CD14-positive monocyte (primary cell): ENCODE measurements around the gene TSPAN15. TPM values are rescaled to one million over a fixed set of nuclear protein-coding genes. Genes with fewer than 3 reads are reported as not detected.

Source experiments
- DNase-seq, 3 donors: peaks; one replicate each; pipeline ENCODE4 v3.0.0-alpha.2; 2011 to 2022
- H2AFZ ChIP-seq: 2 replicates; pipeline ENCODE4 v1.6.0; 2012; ENCODE audit warnings: mild to moderate bottlenecking, low read depth, low read length, inconsistent platforms; ENCODE audit not compliant: insufficient read depth, poor library complexity, severe bottlenecking
- H3K27ac ChIP-seq, 2 donors: 1 replicate in 1 of 2; 2 replicates in 1 of 2; pipeline ENCODE4 v1.5.1; 2012 to 2013; ENCODE audit warnings: low read length in 2 of 2, control low read depth in 1 of 2, inconsistent platforms in 1 of 2, low read depth in 1 of 2, mild to moderate bottlenecking in 1 of 2
- H3K27me3 ChIP-seq, 2 donors: one replicate each; pipeline versions ENCODE4 v1.6.0 to v1.6.1; 2011 to 2013; ENCODE audit warnings: low read length in 2 of 2; ENCODE audit not compliant: control insufficient read depth in 2 of 2, insufficient read depth in 2 of 2
- H3K36me3 ChIP-seq, 2 donors: replicated peaks in 1 of 2; 1 replicate in 1 of 2; 2 replicates in 1 of 2; pipeline versions ENCODE4 v1.5.1 to v1.6.1; 2012 to 2013; ENCODE audit warnings: low read length in 2 of 2, control low read depth in 1 of 2, inconsistent platforms in 1 of 2, mild to moderate bottlenecking in 1 of 2; ENCODE audit not compliant: insufficient read depth in 2 of 2, control insufficient read depth in 1 of 2
- H3K4me1 ChIP-seq, 2 donors: 1 replicate in 1 of 2; 2 replicates in 1 of 2; pipeline versions ENCODE4 v1.5.1 to v1.6.1; 2012 to 2013; ENCODE audit warnings: low read length in 2 of 2, control low read depth in 1 of 2, inconsistent platforms in 1 of 2, mild to moderate bottlenecking in 1 of 2, moderate library complexity in 1 of 2; ENCODE audit not compliant: insufficient read depth in 2 of 2, control insufficient read depth in 1 of 2
- H3K4me2 ChIP-seq: replicated peaks from 2 replicates; pipeline ENCODE3; 2012; ENCODE audit warnings: low read length, moderate library complexity, mild to moderate bottlenecking; ENCODE audit not compliant: poor library complexity, severe bottlenecking; ENCODE audit errors: extremely low read depth
- H3K4me3 ChIP-seq, 3 experiments: fragments of 200-600 bp in 1 of 3; sonication (generic) in 1 of 3; replicated peaks in 1 of 3; 1 replicate in 2 of 3; 2 replicates in 1 of 3; pipeline ENCODE4 v1.5.1; 2011 to 2013; ENCODE audit warnings: low read length in 3 of 3, mild to moderate bottlenecking in 3 of 3, control low read depth in 2 of 3, low read depth in 2 of 3, inconsistent platforms in 1 of 3, moderate library complexity in 1 of 3
- H3K79me2 ChIP-seq: 2 replicates; pipeline ENCODE4 v1.6.0; 2012; ENCODE audit warnings: mild to moderate bottlenecking, control low read depth, inconsistent platforms, low read length, moderate library complexity; ENCODE audit not compliant: insufficient read depth
- H3K9ac ChIP-seq: 2 replicates; pipeline ENCODE4 v1.6.0; 2017; ENCODE audit warnings: low read length, mild to moderate bottlenecking; ENCODE audit not compliant: insufficient read depth, poor library complexity, severe bottlenecking
- H3K9me3 ChIP-seq, 2 donors: replicated peaks in 1 of 2; 1 replicate in 1 of 2; 2 replicates in 1 of 2; pipeline versions ENCODE4 v1.5.1 to v1.6.1; 2012 to 2013; ENCODE audit warnings: low read length in 2 of 2, control low read depth in 1 of 2; ENCODE audit not compliant: control insufficient read depth in 1 of 2, insufficient read depth in 1 of 2
- H4K20me1 ChIP-seq: 2 replicates; pipeline ENCODE4 v1.6.0; 2012; ENCODE audit warnings: mild to moderate bottlenecking, low read length, control low read depth, moderate library complexity; ENCODE audit not compliant: insufficient read depth
- H3K27ac Mint-ChIP-seq, 7 donors: one replicate each; pipeline ENCODE4 v1.8.0; 2020; ENCODE audit warnings: mild to moderate bottlenecking in 7 of 7, mixed read lengths in 7 of 7, moderate library complexity in 6 of 7, inconsistent platforms in 2 of 7
- H3K27me3 Mint-ChIP-seq, 3 donors: one replicate each; pipeline ENCODE4 v1.8.0; 2021 to 2022; ENCODE audit warnings: low read depth in 3 of 3, mild to moderate bottlenecking in 3 of 3, mixed read lengths in 3 of 3, moderate library complexity in 3 of 3, inconsistent platforms in 1 of 3
- H3K36me3 Mint-ChIP-seq, 2 donors: one replicate each; pipeline ENCODE4 v1.8.0; 2020; ENCODE audit warnings: mixed read lengths in 2 of 2, inconsistent platforms in 1 of 2, mild to moderate bottlenecking in 1 of 2
- H3K4me1 Mint-ChIP-seq: one replicate; pipeline ENCODE4 v1.8.0; 2020; ENCODE audit warnings: mild to moderate bottlenecking, mixed read lengths
- H3K4me3 Mint-ChIP-seq, 2 donors: one replicate each; pipeline ENCODE4 v1.8.0; 2020; ENCODE audit warnings: mild to moderate bottlenecking in 2 of 2, mixed read lengths in 2 of 2, moderate library complexity in 1 of 2
- H3K9me3 Mint-ChIP-seq, 7 donors: one replicate each; pipeline ENCODE4 v1.8.0; 2020 to 2022; ENCODE audit warnings: mixed read lengths in 7 of 7, mild to moderate bottlenecking in 6 of 7, moderate library complexity in 6 of 7, inconsistent platforms in 2 of 7
- WGBS: methylation state at CpG from one replicate; pipeline ENCODE4 v1.1.5; 2013; ENCODE audit warnings: missing lambda C conversion rate; ENCODE audit not compliant: insufficient coverage; 5-methylcytosine and 5-hydroxymethylcytosine counted together
- intact Hi-C, 2 donors: fragments of 100-400 bp; cut with micrococcal nuclease; formaldehyde crosslinking; loops; one replicate each; pipeline versions ENCODE4 v1.15.0 to v1.15.1; 2023
- polyA plus RNA-seq, 3 donors: library from polyadenylated mRNA; depleted of rRNA in 1 of 3; unstranded in 2 of 3; stranded (reverse) in 1 of 3; fragments of 300-500 nt in 2 of 3; fragments of >200 nt in 1 of 3; fragmentation: Illumina TruSeq in 2 of 3; gene quantifications; 1 replicate in 2 of 3; 2 replicates in 1 of 3; pipeline ENCODE4 v1.2.3, GENCODE V29; 2012 to 2021
- TF ChIP-seq, protein P1 (sequence below): fragments of 200-600 bp; IDR thresholded peaks from one replicate; pipeline ENCODE4 v1.8.0; 2022; ENCODE audit warnings: antibody characterized with exemption, mild to moderate bottlenecking

TSPAN15 gene
- polyA plus RNA-seq, 3 donors, result 0.22 to 0.39 TPM; not detected in 1

DNA sequence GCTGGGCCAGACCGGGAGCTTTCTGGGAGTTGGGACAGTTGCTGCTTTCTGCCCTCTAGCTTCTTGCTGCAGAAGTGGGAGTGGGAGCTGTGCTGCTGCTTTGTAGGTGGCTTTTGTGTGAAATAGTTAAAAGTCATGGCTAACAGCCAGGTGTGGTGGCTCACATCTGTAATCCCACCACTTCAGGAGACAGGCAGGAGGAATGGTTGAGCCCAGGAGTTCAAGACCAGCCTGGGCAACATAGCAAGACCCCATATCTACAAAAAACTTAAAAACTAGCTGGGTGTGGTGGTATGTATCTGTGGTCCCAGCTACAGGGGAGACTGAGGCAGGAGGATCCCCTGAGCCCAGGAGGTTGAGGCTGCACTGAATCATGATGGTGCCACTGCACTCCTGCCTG is 48.2 kb upstream of the TSPAN15 start:
- Mint-ChIP-seq H3K9me3 (peaks cover 0 to 2% (median 0%) of the 10 kb centered on the region in 7 donors), H3K4me3 (no peak overlapping the region), H3K36me3 (peaks cover 61 to 66% of the 10 kb centered on the region in 2 donors), H3K4me1 (peaks cover 12% of the 10 kb centered on the region), H3K27me3 (peaks cover 0 to 8% (median 2%) of the 10 kb centered on the region in 3 donors), H3K27ac (peak overlapping the region in 1 of 7 donors; percentile 50)
- no peak overlapping the region for H2AFZ ChIP-seq
- H3K4me3 ChIP-seq, result no peak overlapping the region
- DNase-seq, result no peak
- peaks cover 6 to 7% of the 10 kb centered on the region in 2 donors for H3K4me1 ChIP-seq
- WGBS, result 86% methylated on average over 1 of the region's 1 CpG
- peaks cover 50% of the 10 kb centered on the region for H4K20me1 ChIP-seq
- no peaks in the 10 kb centered on the region for H3K9me3 ChIP-seq
- H3K27ac ChIP-seq, result no peak overlapping the region
- no peaks in the 10 kb centered on the region for H3K79me2 ChIP-seq
- TF ChIP-seq, protein P1, sequence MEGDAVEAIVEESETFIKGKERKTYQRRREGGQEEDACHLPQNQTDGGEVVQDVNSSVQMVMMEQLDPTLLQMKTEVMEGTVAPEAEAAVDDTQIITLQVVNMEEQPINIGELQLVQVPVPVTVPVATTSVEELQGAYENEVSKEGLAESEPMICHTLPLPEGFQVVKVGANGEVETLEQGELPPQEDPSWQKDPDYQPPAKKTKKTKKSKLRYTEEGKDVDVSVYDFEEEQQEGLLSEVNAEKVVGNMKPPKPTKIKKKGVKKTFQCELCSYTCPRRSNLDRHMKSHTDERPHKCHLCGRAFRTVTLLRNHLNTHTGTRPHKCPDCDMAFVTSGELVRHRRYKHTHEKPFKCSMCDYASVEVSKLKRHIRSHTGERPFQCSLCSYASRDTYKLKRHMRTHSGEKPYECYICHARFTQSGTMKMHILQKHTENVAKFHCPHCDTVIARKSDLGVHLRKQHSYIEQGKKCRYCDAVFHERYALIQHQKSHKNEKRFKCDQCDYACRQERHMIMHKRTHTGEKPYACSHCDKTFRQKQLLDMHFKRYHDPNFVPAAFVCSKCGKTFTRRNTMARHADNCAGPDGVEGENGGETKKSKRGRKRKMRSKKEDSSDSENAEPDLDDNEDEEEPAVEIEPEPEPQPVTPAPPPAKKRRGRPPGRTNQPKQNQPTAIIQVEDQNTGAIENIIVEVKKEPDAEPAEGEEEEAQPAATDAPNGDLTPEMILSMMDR, result no peak
- H3K4me2 ChIP-seq, result no peak overlapping the region
- peaks cover 55 to 76% of the 10 kb centered on the region in 2 donors for H3K36me3 ChIP-seq
- intact Hi-C loops, result no loop called here
- H3K9ac ChIP-seq, result no peak overlapping the region
- no peaks in the 10 kb centered on the region for H3K27me3 ChIP-seq

DNA sequence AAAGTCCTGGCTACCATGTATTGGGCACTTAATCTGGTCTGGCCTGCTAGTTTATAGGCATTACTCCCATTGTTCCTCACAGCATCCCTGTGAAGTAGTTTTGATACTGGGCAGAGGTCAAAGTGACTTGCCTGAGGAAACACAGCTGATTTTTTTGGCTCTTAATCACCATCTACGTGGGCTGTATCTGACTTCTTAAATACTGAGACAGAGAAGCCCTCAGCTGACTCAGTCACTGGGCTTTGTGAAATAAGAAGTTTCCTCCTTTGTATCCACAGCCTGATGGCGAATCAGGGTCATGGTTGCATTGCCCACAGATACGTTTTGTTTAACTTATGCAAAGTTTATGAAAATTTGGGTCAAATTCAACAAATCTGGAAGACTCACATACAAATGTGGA is 47.7 kb upstream of the TSPAN15 start:
- H3K36me3 Mint-ChIP-seq, result peaks cover 58 to 62% of the 10 kb centered on the region in 2 donors
- no peaks in the 10 kb centered on the region for H3K9me3 ChIP-seq
- no peak overlapping the region for H3K9ac ChIP-seq
- H3K9me3 Mint-ChIP-seq, result peaks cover 0 to 2% (median 0%) of the 10 kb centered on the region in 7 donors
- H4K20me1 ChIP-seq, result peaks cover 45% of the 10 kb centered on the region
- H3K27me3 Mint-ChIP-seq, result peaks cover 0 to 8% (median 2%) of the 10 kb centered on the region in 3 donors
- DNase-seq, result no peak
- H3K36me3 ChIP-seq, result peaks cover 50 to 71% of the 10 kb centered on the region in 2 donors
- no peak overlapping the region for H2AFZ ChIP-seq
- intact Hi-C loops, result no loop called here
- H3K4me2 ChIP-seq, result no peak overlapping the region
- no peaks in the 10 kb centered on the region for H3K27me3 ChIP-seq
- H3K4me3 Mint-ChIP-seq, result no peak overlapping the region
- no peak overlapping the region for H3K27ac ChIP-seq
- H3K4me3 ChIP-seq, result no peak overlapping the region
- WGBS, result 60% methylated on average over 1 of the region's 3 CpGs
- TF ChIP-seq, protein P1, result no peak
- H3K27ac Mint-ChIP-seq, result no peak overlapping the region
- H3K79me2 ChIP-seq, result no peaks in the 10 kb centered on the region
- H3K4me1 ChIP-seq, result peaks cover 10 to 12% of the 10 kb centered on the region in 2 donors
- H3K4me1 Mint-ChIP-seq, result peaks cover 17% of the 10 kb centered on the region
